Activated gamma-delta T cell treated with anti-CD3 and anti-CD28 coated beads, Interleukin-2, amount 50 U/mL, for 16 hours (primary cell): Measurements from ENCODE around the gene CEP126.
"Not testable (repeated sequence)": the region's sequence is repeated elsewhere in the genome, so short reads cannot be mapped to it uniquely, and the experiment has no call there.

Source experiments
- DNase-seq: peaks from one replicate; pipeline ENCODE4 v3.0.0-alpha.2; 2020; ENCODE audit warnings: low read depth

Gene CEP126

DNA sequence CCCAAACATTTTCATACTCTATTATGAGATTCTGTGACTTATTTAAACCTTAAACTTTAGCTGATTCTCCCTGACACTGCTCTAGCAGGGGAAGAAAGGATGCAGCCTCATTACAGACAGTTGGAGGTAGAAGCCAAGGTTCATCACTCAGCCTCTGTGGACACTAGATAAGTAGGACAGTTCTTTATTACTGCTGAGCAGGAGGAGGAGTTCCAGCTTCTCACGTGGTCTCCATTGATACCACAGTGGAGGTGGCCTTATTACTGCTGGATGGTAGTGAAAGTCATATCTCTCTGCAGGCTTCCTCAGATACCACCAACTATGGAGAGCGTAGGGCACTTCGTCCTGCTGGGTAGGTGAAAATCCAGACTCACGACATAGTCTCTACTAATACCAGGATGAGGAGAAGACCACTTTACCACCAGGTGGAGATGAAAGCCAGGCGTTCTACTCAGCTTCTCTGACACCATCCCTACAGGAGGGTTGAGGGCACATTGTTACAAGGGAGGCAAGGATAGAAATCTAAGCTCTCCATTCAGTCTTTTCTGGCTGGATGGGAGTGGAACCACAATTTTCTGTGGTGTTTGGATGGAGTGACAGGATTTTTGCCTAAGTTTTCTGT, 14.6 kb downstream of the CEP126 start:
- DNase-seq = no peak

GRCh38 chr11:101931692-101932091, 16.9 kb downstream of the CEP126 start:
- DNase-seq = no peak

DNA sequence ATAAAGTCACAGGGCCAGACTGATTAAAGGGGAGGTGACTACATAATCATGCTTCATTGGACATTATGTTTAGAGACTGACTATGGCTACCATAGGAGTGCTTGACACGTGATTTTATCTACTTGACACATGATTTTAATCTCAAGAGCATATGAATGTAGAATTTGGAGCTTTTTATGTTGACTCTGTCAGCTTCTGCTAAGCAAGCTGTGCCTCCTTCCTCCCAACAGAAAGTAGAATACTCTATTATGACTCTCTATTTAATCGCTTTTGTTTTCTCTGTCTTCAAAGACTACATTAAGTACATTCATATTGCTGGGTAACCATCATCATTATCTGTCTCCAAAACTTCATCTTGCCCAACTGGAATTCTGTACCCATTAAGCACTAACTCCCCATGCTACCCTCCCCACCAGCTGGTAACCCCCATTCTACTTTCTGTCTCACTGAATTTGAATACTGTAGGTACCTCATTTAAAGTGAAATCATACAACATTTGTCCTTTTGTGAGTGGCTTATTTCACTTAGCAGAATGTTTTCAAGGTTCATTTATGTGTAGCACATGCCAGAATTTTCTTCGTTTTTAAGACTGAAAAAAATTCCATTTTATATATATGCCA, 26.2 kb downstream of the CEP126 start:
- no peak for DNase-seq

GRCh38 chr11:101944923-101945322, 30.1 kb downstream of the CEP126 start:
- DNase-seq = no peak

- no peak for DNase-seq
Measured at GRCh38 chr11:101945448-101945847, 30.6 kb downstream of the CEP126 start.

GRCh38 chr11:101949680-101950220, 34.9 kb downstream of the CEP126 start:
- no peak for DNase-seq

DNA sequence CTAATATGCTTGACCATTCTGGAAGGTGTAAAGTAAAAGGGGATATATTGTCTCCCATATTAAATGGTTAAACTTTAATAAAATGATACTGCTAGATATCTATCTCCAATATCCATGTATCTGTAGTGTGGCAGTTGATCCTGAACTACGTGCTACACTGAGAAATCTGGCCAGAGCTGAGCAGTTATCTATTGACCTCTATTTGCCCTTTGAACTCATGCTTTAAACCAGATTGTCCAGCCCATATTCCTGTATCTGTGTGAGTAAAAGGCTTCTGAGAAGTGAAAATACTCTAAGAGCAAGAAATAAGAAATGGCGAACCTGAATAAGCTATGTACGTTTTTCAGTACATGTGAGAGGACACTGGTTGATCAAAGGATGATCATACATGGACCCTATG, 40.5 kb downstream of the CEP126 start:
- DNase-seq = no peak

GRCh38 chr11:101955701-101956100, 40.9 kb downstream of the CEP126 start:
- no peak for DNase-seq

- no peak for DNase-seq
Measured at GRCh38 chr11:101960231-101960630, 45.4 kb downstream of the CEP126 start.

- DNase-seq = not testable (repeated sequence)
Measured at GRCh38 chr11:101964200-101964599, 49.4 kb downstream of the CEP126 start.

DNA sequence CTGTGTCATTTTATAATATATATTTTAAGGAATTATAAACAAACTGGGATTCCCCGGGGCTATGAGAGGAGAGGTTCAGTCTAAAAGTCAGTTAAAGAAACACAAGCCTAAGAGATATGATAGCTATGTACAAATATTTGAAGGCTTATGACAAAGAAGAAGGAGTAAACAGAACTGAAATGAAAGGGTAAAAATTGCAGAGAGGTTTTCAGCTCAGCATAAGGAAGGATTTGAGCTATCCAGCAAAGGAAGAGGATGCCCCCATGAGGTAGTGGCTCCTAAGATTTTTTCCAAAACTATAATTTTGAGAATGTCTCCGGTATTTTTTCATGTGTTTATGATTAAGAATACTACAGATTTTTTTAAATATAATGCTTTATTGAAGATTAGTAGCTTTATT, 59.4 kb downstream of the CEP126 start:
- DNase-seq = no peak

GRCh38 chr11:101974771-101975170, 60.0 kb downstream of the CEP126 start:
- DNase-seq = no peak

DNA sequence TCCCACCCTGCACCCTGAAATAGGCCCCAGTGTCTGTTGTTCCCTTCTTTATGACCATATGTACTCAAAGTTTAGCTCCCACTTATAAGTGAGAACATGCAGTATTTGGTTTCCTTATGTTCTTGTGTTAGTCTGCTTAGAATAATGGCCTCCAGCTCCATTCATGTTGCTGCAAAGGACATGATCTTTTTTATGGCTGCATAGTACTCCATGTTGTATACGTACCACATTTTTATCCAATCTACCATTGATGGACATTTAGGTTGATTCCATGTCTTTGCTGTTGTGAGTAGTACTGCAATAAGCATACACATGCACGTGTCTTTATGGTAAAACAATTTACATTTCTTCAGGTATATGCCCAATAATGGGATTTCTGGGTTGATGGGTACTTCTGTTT, 60.9 kb downstream of the CEP126 start:
- no peak for DNase-seq

- no peak for DNase-seq
Measured at GRCh38 chr11:101987370-101987769, 72.6 kb downstream of the CEP126 start.

GRCh38 chr11:101993172-101993571, 78.4 kb downstream of the CEP126 start:
- no peak for DNase-seq

DNA sequence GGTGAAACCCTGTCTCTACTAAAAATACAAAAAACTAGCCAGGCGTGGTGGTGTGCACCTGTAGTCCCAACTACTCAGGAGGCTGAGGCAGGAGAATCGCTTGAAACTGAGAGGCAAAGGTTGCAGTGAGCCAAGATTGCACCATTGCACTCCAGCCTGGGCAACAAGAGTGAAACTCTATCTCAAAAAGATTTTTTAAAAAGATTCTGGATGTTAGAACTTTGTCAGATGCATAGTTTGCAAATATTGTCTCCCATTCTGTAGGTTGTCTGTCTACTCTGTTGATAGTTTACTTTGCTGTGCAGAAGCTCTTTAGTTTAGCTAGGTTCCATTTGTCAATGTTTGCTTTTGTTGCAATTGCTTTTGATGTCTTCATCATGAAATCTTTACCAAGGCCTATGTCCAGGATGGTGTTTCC, 79.3 kb downstream of the CEP126 start:
- DNase-seq = not testable (repeated sequence)

- no peak for DNase-seq
Measured at GRCh38 chr11:101996111-101996510, 81.3 kb downstream of the CEP126 start.

DNA sequence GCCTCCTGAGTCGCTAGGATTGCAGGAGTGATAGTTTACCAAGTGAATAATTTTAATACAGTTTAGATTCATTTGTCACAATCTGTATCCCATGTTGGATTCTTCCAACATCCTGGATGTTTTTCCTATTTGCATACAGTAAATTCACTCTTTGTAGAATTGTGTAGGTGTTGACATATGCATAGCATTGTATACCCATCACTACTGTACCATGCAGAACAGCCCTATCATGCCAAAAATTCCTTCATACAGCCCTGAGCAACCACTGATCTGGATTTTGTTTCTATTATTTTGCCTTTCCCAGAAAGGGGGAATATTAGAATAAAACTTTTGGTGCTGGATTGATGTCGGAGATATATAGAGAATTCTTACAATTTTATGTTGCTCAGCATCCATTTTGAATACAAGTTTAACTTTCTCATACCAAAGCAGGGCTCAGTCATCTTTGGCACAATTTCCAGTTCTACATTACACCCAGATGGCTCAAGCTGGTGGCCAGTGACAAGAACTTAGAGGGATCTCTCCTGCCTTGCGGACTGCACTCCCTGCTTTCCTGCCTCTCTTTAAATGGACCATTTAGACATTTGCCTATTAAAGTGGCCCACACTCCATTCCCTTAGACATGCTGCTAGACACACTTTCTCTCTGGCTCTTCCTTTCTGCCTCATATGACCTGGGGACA, 87.0 kb downstream of the CEP126 start:
- no peak for DNase-seq

- DNase-seq = no peak
Measured at GRCh38 chr11:102004220-102004619, 89.4 kb downstream of the CEP126 start.

GRCh38 chr11:102005306-102005705, 90.5 kb downstream of the CEP126 start:
- DNase-seq = no peak

GRCh38 chr11:102006835-102007566, 92.2 kb downstream of the CEP126 start:
- no peak for DNase-seq
